ENCODE measurements around the gene HDAC11. TPM values are rescaled to one million over a fixed set of nuclear protein-coding genes. Genes with fewer than 3 reads are reported as not detected.

Gene HDAC11, protein sequence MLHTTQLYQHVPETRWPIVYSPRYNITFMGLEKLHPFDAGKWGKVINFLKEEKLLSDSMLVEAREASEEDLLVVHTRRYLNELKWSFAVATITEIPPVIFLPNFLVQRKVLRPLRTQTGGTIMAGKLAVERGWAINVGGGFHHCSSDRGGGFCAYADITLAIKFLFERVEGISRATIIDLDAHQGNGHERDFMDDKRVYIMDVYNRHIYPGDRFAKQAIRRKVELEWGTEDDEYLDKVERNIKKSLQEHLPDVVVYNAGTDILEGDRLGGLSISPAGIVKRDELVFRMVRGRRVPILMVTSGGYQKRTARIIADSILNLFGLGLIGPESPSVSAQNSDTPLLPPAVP
- 4.2 and 10.6 TPM in 2 replicates for total RNA-seq

DNA sequence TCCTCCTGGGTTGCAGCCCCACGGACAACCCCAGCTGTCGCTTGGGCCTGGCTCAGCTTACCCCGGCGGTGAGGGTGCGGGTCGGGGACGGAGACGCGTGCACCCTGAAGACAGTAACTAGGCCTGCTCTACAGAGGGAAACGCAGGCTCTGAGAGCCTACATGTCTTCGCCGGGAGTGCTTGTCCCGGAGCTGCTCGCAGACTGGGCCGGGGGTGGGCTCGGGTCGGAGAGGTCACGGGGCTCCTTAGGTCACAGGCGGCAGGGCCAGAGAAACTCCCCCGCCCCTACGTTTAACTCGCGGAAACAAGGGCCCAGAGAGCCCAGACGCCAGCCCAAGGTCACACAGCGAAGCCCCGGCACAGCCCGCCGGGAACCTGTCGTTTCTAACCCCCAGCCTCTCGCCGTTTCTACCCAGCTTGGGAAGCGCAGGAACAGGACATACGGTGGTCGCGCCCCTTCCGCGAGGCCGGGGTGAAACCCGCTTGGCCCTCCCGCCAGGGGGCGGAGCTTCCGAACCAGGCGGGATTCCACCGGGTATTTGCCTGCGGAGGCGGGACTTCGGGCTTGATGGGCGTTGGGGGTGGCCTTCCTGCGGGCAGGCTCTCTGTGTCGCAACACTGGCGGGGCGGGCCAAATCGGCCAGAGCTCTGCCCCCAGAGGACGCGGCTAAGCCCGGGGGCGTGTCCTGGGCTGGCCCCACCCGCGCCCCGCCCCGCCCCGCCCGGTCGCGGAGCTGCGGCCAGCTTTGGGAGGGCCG, at the start of gene HDAC11:
Gene HDAC11 (plus strand): TSS at position 725 of the 758 bp plus-strand sequence. CDS start 42 bp downstream, outside the sequence.

DNA sequence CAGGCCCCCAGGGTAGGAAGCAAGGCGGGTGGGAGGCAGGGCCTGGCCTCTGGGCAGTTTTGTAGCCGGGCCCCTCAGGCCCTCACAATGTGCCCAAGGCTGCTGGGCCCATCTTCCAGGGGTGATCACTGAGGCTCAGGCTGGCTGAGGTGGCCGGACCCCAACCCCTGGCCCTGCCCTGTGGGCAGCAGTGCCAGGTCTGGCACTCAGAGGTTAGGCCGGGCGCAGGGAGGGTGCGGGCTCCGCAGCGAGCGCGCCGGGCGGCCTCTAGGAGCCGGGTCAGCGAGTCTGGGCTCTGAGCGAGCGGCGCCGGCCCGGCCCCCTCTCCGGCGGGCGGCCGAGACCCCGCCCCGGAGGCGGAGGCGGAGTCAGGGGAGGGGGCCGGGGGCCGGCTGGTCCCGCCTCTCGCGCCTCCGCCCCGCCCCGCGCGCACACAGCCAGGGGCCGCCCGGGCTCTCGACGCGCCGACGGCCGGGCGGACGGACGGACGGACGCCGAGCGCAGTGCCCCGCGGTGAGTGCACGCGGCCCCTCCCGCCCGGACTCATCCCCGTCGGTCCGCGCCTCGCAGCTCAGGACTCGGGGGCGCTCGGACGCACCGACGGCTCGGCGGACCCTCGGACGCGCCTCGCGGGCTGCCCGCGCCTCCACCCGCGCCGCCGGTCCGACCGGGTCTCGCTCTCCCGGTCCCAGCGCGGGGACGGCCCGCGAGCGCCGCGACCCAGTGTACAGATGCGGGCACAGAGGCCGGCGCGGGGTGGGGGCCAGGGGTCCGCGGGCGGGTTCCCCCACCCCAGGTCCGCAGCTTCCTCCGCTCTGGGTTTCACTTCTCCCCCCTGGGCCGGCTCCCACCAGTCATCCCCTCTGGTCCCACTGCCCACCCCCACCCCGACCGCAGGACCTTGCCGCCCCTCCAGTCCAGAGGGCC, 68.9 kb downstream of the HDAC11 start, which contains the start of gene FBLN2:
Gene FBLN2 (plus strand): TSS at position 430 of the 927 bp plus-strand sequence. CDS start 21,231 bp downstream, outside the sequence.

Other genes starting within 250 kb of the HDAC11 start
- 2.9 and 34.3 TPM in 2 replicates for gene NUP210, start 60.0 kb upstream of the HDAC11 start, total RNA-seq
- 2.1 and 3.2 TPM in 2 replicates for gene FBLN2, start 68.8 kb downstream of the HDAC11 start, total RNA-seq